K562 (cell line): ENCODE measurements around the gene RNPEP. TPM values are rescaled to one million over a fixed set of nuclear protein-coding genes. Genes with fewer than 3 reads are reported as not detected.

Experiments used
- ATAC-seq: fragments of 200-7000 bp; cut with Tn5 transposase; 3 replicates; pipeline ENCODE4 v1.9.1; 2020; ENCODE audit warnings: moderate library complexity
- BruUV-seq: library from RNA; stranded (reverse); fragments of 400-500 nt; replicated peaks from 2 replicates; lab custom pipeline; 2021; lab: Mats Ljungman, UMichigan
- CTCF ChIA-PET: fragments of 300-600 bp; formaldehyde crosslinking; extraction: SDS; loops from one replicate; lab custom pipeline; 2021; ENCODE audit warnings: low intra/inter-chr PET ratio; lab: Yijun Ruan, JAX
- POLR2A ChIA-PET: fragments of 300-600, 350-650 bp; sonication (Branson Sonifier 250); formaldehyde crosslinking; extraction: SDS; loops from one replicate; lab custom pipeline; 2021; ENCODE audit warnings: antibody characterized with exemption, inconsistent platforms; lab: Yijun Ruan, JAX
- DNase-seq, 4 experiments: peaks; one replicate each; pipeline versions ENCODE4 v3.0.0 to v3.0.0-alpha.2; 2011 to 2018; ENCODE audit warnings: low spot score in 3 of 4, mixed read lengths in 3 of 4; ENCODE audit errors: extremely low read depth in 1 of 4
- FAIRE-seq: peaks from 2 replicates; lab custom pipeline; 2011; peaks lifted over from hg19 to GRCh38; lab: Jason Lieb, UNC
- H2AFZ ChIP-seq: 2 replicates; pipeline ENCODE4 v1.6.0; 2011; ENCODE audit warnings: low read depth, low read length, control low read depth, inconsistent platforms
- H3K27ac ChIP-seq: fragments of 200-600 bp; 3 replicates; pipeline ENCODE4 v1.8.0; 2011; ENCODE audit warnings: low read depth, mild to moderate bottlenecking, control low read depth, inconsistent platforms, low read length, moderate library complexity, mixed read lengths; ENCODE audit errors: extremely low read depth
- H3K27me3 ChIP-seq, 2 experiments: fragments of 300-600 bp in 1 of 2; 2 replicates in 1 of 2; 3 replicates in 1 of 2; pipeline versions ENCODE4 v1.6.0 to v1.8.0; 2011; ENCODE audit warnings: inconsistent platforms in 2 of 2, low read length in 2 of 2, mild to moderate bottlenecking in 1 of 2, mixed read lengths in 1 of 2, moderate library complexity in 1 of 2; ENCODE audit not compliant: control insufficient read depth in 2 of 2, insufficient read depth in 2 of 2
- H3K36me3 ChIP-seq: fragments of 300-600 bp; 3 replicates; pipeline ENCODE4 v1.8.0; 2011; ENCODE audit warnings: mild to moderate bottlenecking, low read length, inconsistent platforms; ENCODE audit not compliant: control insufficient read depth, insufficient read depth
- H3K4me1 ChIP-seq, 2 experiments: fragments of 200-600 bp in 1 of 2; replicated peaks in 1 of 2; 2 replicates in 1 of 2; 3 replicates in 1 of 2; pipeline versions ENCODE4 v1.5.1 to v1.8.0; 2011; ENCODE audit warnings: inconsistent platforms in 2 of 2, low read length in 2 of 2, mild to moderate bottlenecking in 1 of 2, mixed read lengths in 1 of 2, moderate library complexity in 1 of 2; ENCODE audit not compliant: control insufficient read depth in 2 of 2, insufficient read depth in 2 of 2
- H3K4me2 ChIP-seq: 2 replicates; pipeline ENCODE4 v1.6.1; 2011; ENCODE audit warnings: low read length, control low read depth, inconsistent platforms, mixed read lengths; ENCODE audit not compliant: insufficient read depth
- H3K4me3 ChIP-seq: fragments of 200-600 bp; sonication (generic), shearing (Covaris generic); 2 replicates; pipeline ENCODE4 v1.5.1; 2016; ENCODE audit warnings: control low read depth, inconsistent platforms
- H3K79me2 ChIP-seq: fragments of 200-600 bp; 3 replicates; pipeline ENCODE4 v1.8.0; 2011; ENCODE audit warnings: low read length, inconsistent platforms; ENCODE audit not compliant: control insufficient read depth, insufficient read depth
- H3K9ac ChIP-seq, 2 experiments: 2 replicates each; pipeline versions ENCODE4 v1.6.0 to v1.6.1; 2011; ENCODE audit warnings: low read depth in 2 of 2, low read length in 2 of 2, control low read depth in 1 of 2, inconsistent platforms in 1 of 2, mild to moderate bottlenecking in 1 of 2, mixed read lengths in 1 of 2; ENCODE audit not compliant: insufficient read depth in 1 of 2
- H3K9me1 ChIP-seq: one replicate; pipeline ENCODE4 v1.6.0; 2011; ENCODE audit warnings: inconsistent platforms, mild to moderate bottlenecking, low read length, moderate library complexity; ENCODE audit not compliant: control insufficient read depth, insufficient read depth
- H3K9me3 ChIP-seq: replicated peaks from 2 replicates; pipeline ENCODE4 v1.5.1; 2011; ENCODE audit warnings: low read depth, low read length, inconsistent platforms; ENCODE audit not compliant: control insufficient read depth, insufficient read depth
- H4K20me1 ChIP-seq: replicated peaks from 2 replicates; pipeline ENCODE4 v1.6.1; 2011; ENCODE audit warnings: low read length, inconsistent platforms, mixed read lengths; ENCODE audit not compliant: control insufficient read depth, insufficient read depth
- ATF4 ChIP-seq: fragments of 450-650 bp; formaldehyde crosslinking; IDR thresholded peaks from 2 replicates; pipeline ENCODE4 v1.4.0; 2022; ENCODE audit warnings: mild to moderate bottlenecking, moderate library complexity
- CHD4 ChIP-seq: fragments of 200-600 bp; sonication (generic); IDR thresholded peaks from 3 replicates; pipeline ENCODE4 v1.6.1; 2012; ENCODE audit warnings: low read depth, mild to moderate bottlenecking, mixed read lengths, low read length, inconsistent platforms; ENCODE audit not compliant: insufficient read depth, insufficient replicate concordance, poor library complexity, severe bottlenecking
- DACH1 ChIP-seq: fragments of 450-650 bp; IDR thresholded peaks from 2 replicates; pipeline ENCODE4 v1.6.1; 2018; ENCODE audit not compliant: partially characterized antibody
- DMBX1 ChIP-seq: fragments of 250-450 bp; sonication (Bioruptor Pico); IDR thresholded peaks from 2 replicates; pipeline ENCODE4 v1.8.0; 2022; ENCODE audit warnings: inconsistent platforms, mild to moderate bottlenecking, moderate library complexity, borderline replicate concordance
- ELF1 ChIP-seq: fragments of 200-800 bp; sonication (Bioruptor generic); IDR thresholded peaks from 2 replicates; pipeline ENCODE4 v1.6.1; 2016; ENCODE audit warnings: missing genetic modification characterization, missing compliant biosample characterization
- ETV1 ChIP-seq: fragments of 450-650 bp; conservative IDR thresholded peaks from 2 replicates; pipeline ENCODE4 v1.6.1; 2016; ENCODE audit warnings: missing genetic modification characterization, control low read depth, low read depth, missing compliant biosample characterization
- FOXM1 ChIP-seq, 2 experiments: fragments of 450-650 bp in 1 of 2; sonication (generic) in 1 of 2; formaldehyde crosslinking in 1 of 2; IDR thresholded peaks; 2 replicates each; pipeline versions ENCODE4 v1.6.1 to v1.9.0; 2017 to 2022; ENCODE audit warnings: low read depth in 2 of 2, mild to moderate bottlenecking in 2 of 2, missing genetic modification reagents in 1 of 2, moderate library complexity in 1 of 2
- MED1 ChIP-seq: sonication (generic); formaldehyde crosslinking; IDR thresholded peaks from 2 replicates; pipeline ENCODE4 v1.8.1; 2023; ENCODE audit warnings: missing genetic modification reagents, borderline replicate concordance
- OTX1 ChIP-seq: fragments of 450-650 bp; formaldehyde crosslinking; IDR thresholded peaks from 2 replicates; pipeline ENCODE4 v1.4.0; 2022; ENCODE audit warnings: mild to moderate bottlenecking
- PHF20 ChIP-seq: fragments of 450-650 bp; IDR thresholded peaks from 2 replicates; pipeline ENCODE4 v1.6.1; 2018; ENCODE audit not compliant: partially characterized antibody
- RB1 ChIP-seq: fragments of 450-650 bp; IDR thresholded peaks from 2 replicates; pipeline ENCODE4 v1.6.1; 2017; ENCODE audit warnings: low read depth, mild to moderate bottlenecking
- RFX7 ChIP-seq: fragments of 250-450 bp; sonication (Bioruptor Pico); IDR thresholded peaks from 2 replicates; pipeline ENCODE4 v1.5.1; 2021; ENCODE audit warnings: mild to moderate bottlenecking
- RHOXF2B ChIP-seq: fragments of 250-450 bp; sonication (Bioruptor Pico); conservative IDR thresholded peaks from 2 replicates; pipeline ENCODE4 v1.5.1; 2021
- ZBTB1 ChIP-seq: sonication (generic); formaldehyde crosslinking; IDR thresholded peaks from 2 replicates; pipeline ENCODE4 v1.8.1; 2023; ENCODE audit warnings: missing genetic modification reagents, low read depth, mild to moderate bottlenecking, borderline replicate concordance
- ZNF24 ChIP-seq: fragments of 450-650 bp; IDR thresholded peaks from 2 replicates; pipeline ENCODE4 v1.6.1; 2016
- ZNF431 ChIP-seq: sonication (generic); formaldehyde crosslinking; IDR thresholded peaks from 2 replicates; pipeline ENCODE4 v1.8.0; 2022; ENCODE audit warnings: mild to moderate bottlenecking, missing genetic modification reagents
- ZNF778 ChIP-seq: fragments of 450-650 bp; formaldehyde crosslinking; IDR thresholded peaks from 2 replicates; pipeline ENCODE4 v1.4.0; 2020; ENCODE audit warnings: mild to moderate bottlenecking, moderate library complexity
- WGBS: fragments of 100-300 bp; shearing (Covaris generic); methylation state at CpG from one replicate; pipeline ENCODE4 v1.1.6; 2016; ENCODE audit warnings: low coverage, mixed read lengths; ENCODE audit not compliant: insufficient coverage; ENCODE audit errors: missing lambda C conversion rate; 5-methylcytosine and 5-hydroxymethylcytosine counted together
- in situ Hi-C: fragments of 300-500 bp; cut with MboI; formaldehyde crosslinking; loops from 4 replicates; pipeline ENCODE4 v1.15.0; 2018; ENCODE audit warnings: inconsistent platforms, mixed read lengths
- intact Hi-C: fragments of 100-400 bp; cut with micrococcal nuclease; formaldehyde crosslinking; loops from 2 replicates; pipeline ENCODE4 v1.14.2; 2022
- polyA plus RNA-seq, 8 experiments: library from polyadenylated mRNA; depleted of rRNA in 4 of 8; stranded (reverse) in 5 of 8; unstranded in 3 of 8; fragments of >200 nt; fragmentation: Nextera tagmentation in 2 of 8; fragmentation: Illumina TruSeq in 1 of 8; extraction: Ambion mirVana in 2 of 8; extraction: Trizol in 1 of 8; gene quantifications; 2 replicates each; pipeline versions ENCODE4 v1.2.1 to v1.2.3, GENCODE V29; 2011 to 2014; ENCODE audit warnings: inconsistent platforms in 1 of 8, missing spikeins in 1 of 8
- total RNA-seq, 7 experiments: library from RNA; depleted of rRNA in 6 of 7; stranded (reverse); fragments of >200 nt in 6 of 7; fragmentation: Illumina TruSeq in 2 of 7; extraction: Trizol in 2 of 7; gene quantifications; 2 replicates each; pipeline versions ENCODE4 v1.2.1 to v1.2.3, GENCODE V29; 2011 to 2021; ENCODE audit warnings: low replicate concordance in 1 of 7
- TF ChIP-seq, protein P1 (sequence below): fragments of 450-650 bp; IDR thresholded peaks from 2 replicates; pipeline ENCODE4 v1.6.1; 2016; ENCODE audit warnings: missing biosample characterization, missing genetic modification characterization

Gene RNPEP
- total and polyA plus RNA-seq, 9 of the 15 experiments (the other 6 are each of a cell fraction or from before 2014, with no cell fraction given), result 27.5 to 131 (median 63.4) TPM

- no peak overlapping the region for H3K4me2 ChIP-seq
- H3K4me1 ChIP-seq, result peaks cover 15 to 20% of the 10 kb centered on the region in 2 experiments; a peak in 4 of 5 replicates
- FAIRE-seq, result no peak
- ChIA-PET CTCF (interaction anchor here (4.6 kb wide), 1 partner anchor 111 kb away, joined by 66 read pairs; no protein-coding TSS in a partner anchor), POLR2A (interaction anchor here (0.6 to 1.9 kb wide), 9 partner anchors 8 to 145 kb away, joined by 3 to 7 read pairs (median 5); no protein-coding TSS in a partner anchor)
- no TSS peak for BruUV-seq
- H3K27me3 ChIP-seq, result no peaks in the 10 kb centered on the region
- H2AFZ ChIP-seq, result no peak overlapping the region
- no peak for DNase-seq
- no peak overlapping the region for H3K27ac ChIP-seq
- H3K9me3 ChIP-seq, result no peaks in the 10 kb centered on the region
- no peak overlapping the region for H3K9ac ChIP-seq
- intact Hi-C loops, result loop anchor here (5.0 kb wide), 1 partner anchor 70 kb away; no protein-coding TSS in a partner anchor
- no peak overlapping the region for H3K4me3 ChIP-seq
- H3K79me2 ChIP-seq, result no peaks in the 10 kb centered on the region
- 68% methylated on average over 8 of the region's 8 CpGs for WGBS
- TF ChIP-seq, protein P1, sequence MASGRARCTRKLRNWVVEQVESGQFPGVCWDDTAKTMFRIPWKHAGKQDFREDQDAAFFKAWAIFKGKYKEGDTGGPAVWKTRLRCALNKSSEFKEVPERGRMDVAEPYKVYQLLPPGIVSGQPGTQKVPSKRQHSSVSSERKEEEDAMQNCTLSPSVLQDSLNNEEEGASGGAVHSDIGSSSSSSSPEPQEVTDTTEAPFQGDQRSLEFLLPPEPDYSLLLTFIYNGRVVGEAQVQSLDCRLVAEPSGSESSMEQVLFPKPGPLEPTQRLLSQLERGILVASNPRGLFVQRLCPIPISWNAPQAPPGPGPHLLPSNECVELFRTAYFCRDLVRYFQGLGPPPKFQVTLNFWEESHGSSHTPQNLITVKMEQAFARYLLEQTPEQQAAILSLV (tag), result no peak
- no peak for TF ChIP-seq PHF20
- no peak for TF ChIP-seq ZNF24
- no peak for TF ChIP-seq ATF4 (CRISPR knock-in tag)
- no peak for TF ChIP-seq RFX7 (CRISPR knock-in tag)
- no peak for TF ChIP-seq ELF1
- TF ChIP-seq MED1 (CRISPR knock-in tag), result no peak
- no peak for TF ChIP-seq RHOXF2B (CRISPR knock-in tag)
- no peak for TF ChIP-seq ETV1
- TF ChIP-seq OTX1, result no peak
- TF ChIP-seq DMBX1 (CRISPR knock-in tag), result no peak
- TF ChIP-seq CHD4, result no peak
- TF ChIP-seq ZNF778 (CRISPR knock-in tag), result no peak
- no peak for TF ChIP-seq ZNF431 (CRISPR knock-in tag)
- no peak for TF ChIP-seq ZBTB1 (CRISPR knock-in tag)
- TF ChIP-seq RB1, result no peak
- no peak for TF ChIP-seq FOXM1 (IDR thresholded peaks at IDR 0.05; ENCODE audit: low read depth)
- no peak for TF ChIP-seq FOXM1 (CRISPR knock-in tag; IDR thresholded peaks at IDR 0.05; ENCODE audit: low read depth)
- TF ChIP-seq DACH1, result no peak
- H3K36me3 ChIP-seq, result peaks cover 39% of the 10 kb centered on the region; the same call in 2 of the 3 replicates
- peaks cover 11% of the 10 kb centered on the region; the same call in 1 of the 2 replicates for H4K20me1 ChIP-seq
- in situ Hi-C loops, result no loop called here
- ATAC-seq, result no peak
- no peaks in the 10 kb centered on the region for H3K9me1 ChIP-seq
Observed at GRCh38 chr1:202007304-202007703, 24.9 kb downstream of the RNPEP start.
